ENCODE measurements around the gene UBAP2L.

DNA sequence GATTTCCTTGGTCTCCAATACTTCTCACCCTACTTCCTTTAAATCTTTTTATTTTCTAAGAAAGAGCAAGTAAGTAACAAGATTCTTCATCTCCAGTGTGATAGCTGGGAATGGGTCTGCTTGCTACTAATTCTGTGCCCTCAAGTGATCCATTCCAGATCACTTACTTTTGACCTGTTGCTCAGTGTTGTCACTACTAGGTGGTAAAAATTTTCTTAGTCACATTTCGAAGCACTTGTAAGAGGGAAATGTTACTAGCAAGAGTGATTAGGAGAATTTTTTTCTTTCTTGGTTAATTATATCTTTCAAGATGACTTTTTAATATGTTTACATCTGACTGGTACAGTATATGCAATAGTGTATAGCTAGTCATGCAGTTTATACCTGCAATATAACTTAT, 2.2 kb downstream of the UBAP2L start:
- TF ChIP-seq CSDC2 (CRISPR knock-in tag; IDR thresholded peaks at IDR 0.05) (no peak), PPARA (CRISPR knock-in tag; IDR thresholded peaks at IDR 0.05; ENCODE audit: borderline replicate concordance) (no peak), ZFP30 (CRISPR knock-in tag; IDR thresholded peaks at IDR 0.05) (no peak), ZC3H10 (CRISPR knock-in tag; IDR thresholded peaks at IDR 0.05) (no peak), TOX (CRISPR knock-in tag; IDR thresholded peaks at IDR 0.05; ENCODE audit: borderline replicate concordance) (no peak), ARNTL (CRISPR knock-in tag; IDR thresholded peaks at IDR 0.05; ENCODE audit: borderline replicate concordance, low read depth) (no peak), BACH2 (CRISPR knock-in tag; IDR thresholded peaks at IDR 0.05; ENCODE audit: borderline replicate concordance) (no peak), ZNF8 (CRISPR knock-in tag; IDR thresholded peaks at IDR 0.05) (no peak), OSR1 (CRISPR knock-in tag; IDR thresholded peaks at IDR 0.05) (no peak)
- TF ChIP-seq, protein P1, sequence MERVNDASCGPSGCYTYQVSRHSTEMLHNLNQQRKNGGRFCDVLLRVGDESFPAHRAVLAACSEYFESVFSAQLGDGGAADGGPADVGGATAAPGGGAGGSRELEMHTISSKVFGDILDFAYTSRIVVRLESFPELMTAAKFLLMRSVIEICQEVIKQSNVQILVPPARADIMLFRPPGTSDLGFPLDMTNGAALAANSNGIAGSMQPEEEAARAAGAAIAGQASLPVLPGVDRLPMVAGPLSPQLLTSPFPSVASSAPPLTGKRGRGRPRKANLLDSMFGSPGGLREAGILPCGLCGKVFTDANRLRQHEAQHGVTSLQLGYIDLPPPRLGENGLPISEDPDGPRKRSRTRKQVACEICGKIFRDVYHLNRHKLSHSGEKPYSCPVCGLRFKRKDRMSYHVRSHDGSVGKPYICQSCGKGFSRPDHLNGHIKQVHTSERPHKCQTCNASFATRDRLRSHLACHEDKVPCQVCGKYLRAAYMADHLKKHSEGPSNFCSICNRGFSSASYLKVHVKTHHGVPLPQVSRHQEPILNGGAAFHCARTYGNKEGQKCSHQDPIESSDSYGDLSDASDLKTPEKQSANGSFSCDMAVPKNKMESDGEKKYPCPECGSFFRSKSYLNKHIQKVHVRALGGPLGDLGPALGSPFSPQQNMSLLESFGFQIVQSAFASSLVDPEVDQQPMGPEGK (CRISPR knock-in tag; IDR thresholded peaks at IDR 0.05; ENCODE audit: borderline replicate concordance) = no peak
- TF ChIP-seq, protein P2, sequence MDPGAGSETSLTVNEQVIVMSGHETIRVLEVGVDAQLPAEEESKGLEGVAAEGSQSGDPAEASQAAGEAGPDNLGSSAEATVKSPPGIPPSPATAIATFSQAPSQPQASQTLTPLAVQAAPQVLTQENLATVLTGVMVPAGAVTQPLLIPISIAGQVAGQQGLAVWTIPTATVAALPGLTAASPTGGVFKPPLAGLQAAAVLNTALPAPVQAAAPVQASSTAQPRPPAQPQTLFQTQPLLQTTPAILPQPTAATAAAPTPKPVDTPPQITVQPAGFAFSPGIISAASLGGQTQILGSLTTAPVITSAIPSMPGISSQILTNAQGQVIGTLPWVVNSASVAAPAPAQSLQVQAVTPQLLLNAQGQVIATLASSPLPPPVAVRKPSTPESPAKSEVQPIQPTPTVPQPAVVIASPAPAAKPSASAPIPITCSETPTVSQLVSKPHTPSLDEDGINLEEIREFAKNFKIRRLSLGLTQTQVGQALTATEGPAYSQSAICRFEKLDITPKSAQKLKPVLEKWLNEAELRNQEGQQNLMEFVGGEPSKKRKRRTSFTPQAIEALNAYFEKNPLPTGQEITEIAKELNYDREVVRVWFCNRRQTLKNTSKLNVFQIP (CRISPR knock-in tag; IDR thresholded peaks at IDR 0.05; ENCODE audit: borderline replicate concordance, low read depth) = no peak
- TF ChIP-seq, protein P3, sequence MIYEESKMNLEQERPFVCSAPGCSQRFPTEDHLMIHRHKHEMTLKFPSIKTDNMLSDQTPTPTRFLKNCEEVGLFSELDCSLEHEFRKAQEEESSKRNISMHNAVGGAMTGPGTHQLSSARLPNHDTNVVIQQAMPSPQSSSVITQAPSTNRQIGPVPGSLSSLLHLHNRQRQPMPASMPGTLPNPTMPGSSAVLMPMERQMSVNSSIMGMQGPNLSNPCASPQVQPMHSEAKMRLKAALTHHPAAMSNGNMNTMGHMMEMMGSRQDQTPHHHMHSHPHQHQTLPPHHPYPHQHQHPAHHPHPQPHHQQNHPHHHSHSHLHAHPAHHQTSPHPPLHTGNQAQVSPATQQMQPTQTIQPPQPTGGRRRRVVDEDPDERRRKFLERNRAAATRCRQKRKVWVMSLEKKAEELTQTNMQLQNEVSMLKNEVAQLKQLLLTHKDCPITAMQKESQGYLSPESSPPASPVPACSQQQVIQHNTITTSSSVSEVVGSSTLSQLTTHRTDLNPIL (CRISPR knock-in tag; IDR thresholded peaks at IDR 0.05; ENCODE audit: low read depth) = no peak
